Smooth muscle cell (in vitro differentiated cells): ENCODE results near the gene PHLDA3. TPM values are rescaled to one million over a fixed set of nuclear protein-coding genes. Genes with fewer than 3 reads are reported as not detected.

ENCODE experiments used
- DNase-seq: peaks from one replicate; lab custom pipeline; 2025; ENCODE audit not compliant: unreplicated experiment; lab: John Stamatoyannopoulos, UW
- H2AFZ ChIP-seq: fragments of 200-600 bp; sonication (generic); 2 replicates; pipeline ENCODE4 v1.6.0; 2016; ENCODE audit warnings: antibody characterized with exemption, low read depth, mild to moderate bottlenecking
- H3F3A ChIP-seq: fragments of 200-600 bp; sonication (generic); 2 replicates; pipeline ENCODE4 v1.6.0; 2017; ENCODE audit warnings: antibody characterized with exemption, low read depth
- H3K27ac ChIP-seq: fragments of 200-600 bp; sonication (generic); 2 replicates; pipeline ENCODE4 v1.5.1; 2016; ENCODE audit warnings: low read depth, mild to moderate bottlenecking
- H3K27me3 ChIP-seq: fragments of 200-600 bp; sonication (generic); 2 replicates; pipeline ENCODE4 v1.6.1; 2016; ENCODE audit warnings: low read depth, mild to moderate bottlenecking
- H3K36me3 ChIP-seq: fragments of 200-600 bp; sonication (generic); 2 replicates; pipeline ENCODE4 v1.5.1; 2016; ENCODE audit warnings: low read depth
- H3K4me1 ChIP-seq: fragments of 200-600 bp; sonication (generic); 2 replicates; pipeline ENCODE4 v1.5.1; 2016; ENCODE audit warnings: low read depth
- H3K4me2 ChIP-seq: fragments of 200-600 bp; sonication (generic); 2 replicates; pipeline ENCODE4 v1.6.0; 2016; ENCODE audit warnings: mild to moderate bottlenecking
- H3K4me3 ChIP-seq: fragments of 200-600 bp; sonication (generic); 2 replicates; pipeline ENCODE4 v1.5.1; 2016; ENCODE audit warnings: mild to moderate bottlenecking
- H3K79me2 ChIP-seq: fragments of 200-600 bp; sonication (generic); 2 replicates; pipeline ENCODE4 v1.6.0; 2016; ENCODE audit warnings: low read depth, mild to moderate bottlenecking
- H3K9ac ChIP-seq: fragments of 200-600 bp; sonication (generic); 2 replicates; pipeline ENCODE4 v1.6.0; 2016; ENCODE audit warnings: low read depth
- H3K9me3 ChIP-seq: fragments of 200-600 bp; sonication (generic); replicated peaks from 2 replicates; pipeline ENCODE4 v1.5.1; 2016; ENCODE audit warnings: low read depth
- H4K20me1 ChIP-seq: fragments of 200-600 bp; sonication (generic); 2 replicates; pipeline ENCODE4 v1.6.0; 2016; ENCODE audit warnings: low read depth
- WGBS: methylation state at CpG from one replicate; pipeline ENCODE4 v1.1.7; 2016; ENCODE audit warnings: low lambda C conversion rate; 5-methylcytosine and 5-hydroxymethylcytosine counted together
- polyA plus RNA-seq: library from polyadenylated mRNA; unstranded; fragments of >200 nt; fragmentation: Nextera tagmentation; extraction: Ambion mirVana; gene quantifications from 2 replicates; pipeline ENCODE4 v1.2.1, GENCODE V29; 2016
- total RNA-seq: library from RNA; depleted of rRNA; stranded (reverse); fragments of >200 nt; gene quantifications from 2 replicates; pipeline ENCODE4 v1.2.3, GENCODE V29; 2014
- TF ChIP-seq, protein P1 (sequence below): fragments of 200-600 bp; sonication (generic); IDR thresholded peaks from 2 replicates; pipeline ENCODE4 v1.5.1; 2017; ENCODE audit warnings: borderline replicate concordance, mild to moderate bottlenecking, antibody characterized with exemption; ENCODE audit not compliant: insufficient read depth, poor library complexity, severe bottlenecking

PHLDA3 gene
- total and polyA plus RNA-seq, 2 experiments from 2014 or later, result 87.8 to 340 TPM

DNA sequence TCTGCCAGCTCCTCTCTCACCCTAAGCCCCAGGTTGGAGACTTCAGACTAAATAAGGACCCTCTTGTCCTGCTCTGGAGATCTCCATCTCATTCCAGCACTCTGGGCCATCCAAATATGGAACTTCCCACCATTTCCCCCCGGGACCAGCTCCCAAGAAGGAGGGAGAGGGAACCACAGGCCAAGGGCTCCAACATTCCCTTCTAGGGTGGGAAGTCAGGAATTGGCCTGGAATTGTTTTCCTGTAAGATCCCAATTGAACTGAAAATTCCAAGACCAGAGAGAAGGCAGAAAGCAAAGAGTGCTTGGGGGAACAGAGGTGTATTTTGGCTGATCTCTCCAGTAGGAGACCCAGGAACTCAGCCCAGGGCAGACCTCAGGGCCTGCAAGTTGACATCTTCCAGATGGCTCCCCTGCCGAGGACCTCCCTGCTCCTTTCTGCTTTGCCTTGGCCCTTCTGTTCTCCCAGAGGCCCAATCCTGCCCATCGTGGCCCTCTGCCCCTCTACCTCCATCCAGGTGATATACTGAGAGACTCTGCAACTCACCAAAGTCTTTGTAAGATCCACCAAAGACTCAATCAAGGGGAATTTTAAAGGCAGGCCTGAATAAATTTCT is 23.0 kb upstream of the PHLDA3 start:
- peaks cover 51% of the 10 kb centered on the region for H3F3A ChIP-seq
- TF ChIP-seq, protein P1, sequence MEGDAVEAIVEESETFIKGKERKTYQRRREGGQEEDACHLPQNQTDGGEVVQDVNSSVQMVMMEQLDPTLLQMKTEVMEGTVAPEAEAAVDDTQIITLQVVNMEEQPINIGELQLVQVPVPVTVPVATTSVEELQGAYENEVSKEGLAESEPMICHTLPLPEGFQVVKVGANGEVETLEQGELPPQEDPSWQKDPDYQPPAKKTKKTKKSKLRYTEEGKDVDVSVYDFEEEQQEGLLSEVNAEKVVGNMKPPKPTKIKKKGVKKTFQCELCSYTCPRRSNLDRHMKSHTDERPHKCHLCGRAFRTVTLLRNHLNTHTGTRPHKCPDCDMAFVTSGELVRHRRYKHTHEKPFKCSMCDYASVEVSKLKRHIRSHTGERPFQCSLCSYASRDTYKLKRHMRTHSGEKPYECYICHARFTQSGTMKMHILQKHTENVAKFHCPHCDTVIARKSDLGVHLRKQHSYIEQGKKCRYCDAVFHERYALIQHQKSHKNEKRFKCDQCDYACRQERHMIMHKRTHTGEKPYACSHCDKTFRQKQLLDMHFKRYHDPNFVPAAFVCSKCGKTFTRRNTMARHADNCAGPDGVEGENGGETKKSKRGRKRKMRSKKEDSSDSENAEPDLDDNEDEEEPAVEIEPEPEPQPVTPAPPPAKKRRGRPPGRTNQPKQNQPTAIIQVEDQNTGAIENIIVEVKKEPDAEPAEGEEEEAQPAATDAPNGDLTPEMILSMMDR, result no peak
- peaks cover 42% of the 10 kb centered on the region for H3K79me2 ChIP-seq
- no peak overlapping the region for H3K4me3 ChIP-seq
- no peak overlapping the region for H3K9ac ChIP-seq
- H3K27me3 ChIP-seq, result no peaks in the 10 kb centered on the region
- H2AFZ ChIP-seq, result no peak overlapping the region
- DNase-seq, result no peak
- peak overlapping the region; percentile 4 for H3K27ac ChIP-seq
- H3K36me3 ChIP-seq, result peaks cover 5% of the 10 kb centered on the region
- H4K20me1 ChIP-seq, result peaks cover 72% of the 10 kb centered on the region
- 57% methylated on average over 3 of the region's 3 CpGs for WGBS
- H3K4me1 ChIP-seq, result peaks cover 28% of the 10 kb centered on the region
- no peaks in the 10 kb centered on the region for H3K9me3 ChIP-seq
- H3K4me2 ChIP-seq, result no peak overlapping the region

DNA sequence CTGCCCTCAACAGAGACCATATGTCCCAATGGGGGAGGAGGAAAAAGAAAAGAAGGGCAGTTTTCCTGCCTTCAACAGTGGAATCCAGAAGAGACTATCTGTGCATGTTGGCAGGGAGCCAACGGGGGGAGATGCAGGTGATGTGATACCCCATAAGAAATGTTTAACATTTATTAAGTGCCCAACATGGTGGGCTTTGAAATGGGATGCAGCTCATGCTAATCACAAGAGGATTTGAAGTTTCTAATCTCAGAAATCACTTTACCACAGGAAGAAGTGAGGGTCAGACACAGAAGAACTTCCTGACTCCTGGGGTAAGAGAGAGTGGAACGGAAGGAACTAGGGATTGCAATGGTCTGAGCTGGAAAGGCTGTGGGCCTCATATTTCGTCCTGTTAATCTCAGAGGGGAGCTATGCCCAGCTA is 21.7 kb upstream of the PHLDA3 start:
- no peak overlapping the region for H3K4me3 ChIP-seq
- H3F3A ChIP-seq, result peaks cover 54% of the 10 kb centered on the region
- peaks cover 22% of the 10 kb centered on the region for H3K4me1 ChIP-seq
- peaks cover 5% of the 10 kb centered on the region for H3K36me3 ChIP-seq
- H3K27ac ChIP-seq, result no peak overlapping the region
- DNase-seq, result no peak
- H3K9ac ChIP-seq, result no peak overlapping the region
- H4K20me1 ChIP-seq, result peaks cover 63% of the 10 kb centered on the region
- TF ChIP-seq, protein P1, result no peak
- whole genome bisulfite sequencing, result 57% methylated on average over 3 of the region's 3 CpGs
- H3K4me2 ChIP-seq, result no peak overlapping the region
- no peak overlapping the region for H2AFZ ChIP-seq
- no peaks in the 10 kb centered on the region for H3K9me3 ChIP-seq
- H3K27me3 ChIP-seq, result no peaks in the 10 kb centered on the region
- peaks cover 33% of the 10 kb centered on the region for H3K79me2 ChIP-seq

DNA sequence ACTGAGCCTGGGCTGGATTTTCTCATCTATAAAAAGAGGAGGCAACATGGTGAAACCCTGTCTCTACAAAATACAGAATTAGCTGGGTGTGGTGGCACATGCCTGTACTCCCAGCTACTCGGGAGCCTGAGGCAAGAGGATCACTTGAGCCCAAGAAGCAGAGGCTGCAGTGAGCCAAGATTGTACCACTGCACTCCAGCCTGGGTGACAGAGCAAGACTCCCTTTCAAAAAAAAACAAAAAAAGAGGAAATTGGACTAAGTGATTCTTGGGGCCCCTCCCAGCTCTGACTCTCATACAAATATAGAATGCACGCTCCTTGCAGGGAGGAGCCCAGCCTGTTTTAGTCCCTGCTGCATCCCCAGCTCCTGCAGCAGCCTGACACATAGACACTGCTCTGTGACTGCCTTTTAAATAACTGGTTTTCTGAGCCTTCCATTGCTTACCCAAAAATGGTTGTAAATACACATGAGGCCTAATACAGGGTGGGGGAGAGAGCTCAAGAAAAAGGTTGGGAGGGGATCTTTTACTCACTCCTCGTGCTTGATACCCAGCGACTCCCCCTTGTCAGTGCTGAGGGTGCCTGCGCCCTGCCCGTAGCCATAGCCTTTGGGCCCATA is 20.8 kb upstream of the PHLDA3 start:
- no peaks in the 10 kb centered on the region for H3K9me3 ChIP-seq
- H2AFZ ChIP-seq, result no peak overlapping the region
- no peaks in the 10 kb centered on the region for H3K27me3 ChIP-seq
- H3K79me2 ChIP-seq, result peaks cover 33% of the 10 kb centered on the region
- peaks cover 55% of the 10 kb centered on the region for H3F3A ChIP-seq
- no peak for DNase-seq
- no peak overlapping the region for H3K9ac ChIP-seq
- peaks cover 5% of the 10 kb centered on the region for H3K36me3 ChIP-seq
- TF ChIP-seq, protein P1, result no peak
- no peak overlapping the region for H3K4me3 ChIP-seq
- H3K4me1 ChIP-seq, result peaks cover 15% of the 10 kb centered on the region
- peak overlapping the region; percentile 13 for H3K27ac ChIP-seq
- WGBS, result 90% methylated on average over 6 of the region's 6 CpGs
- no peak overlapping the region for H3K4me2 ChIP-seq
- H4K20me1 ChIP-seq, result peaks cover 55% of the 10 kb centered on the region
